Measurements from ENCODE around the gene ITCH.

GRCh38 chr20:34526466-34526865, 163.4 kb downstream of the ITCH start:
- no peak for TF ChIP-seq CTCF (IDR thresholded peaks at IDR 0.05; ENCODE audit: poor library complexity, severe bottlenecking)
- TF ChIP-seq EZH2 (IDR thresholded peaks at IDR 0.05; ENCODE audit: borderline replicate concordance, insufficient read depth, low read length, poor library complexity, severe bottlenecking): no peak
- no peak for TF ChIP-seq RAD21 (conservative IDR thresholded peaks at IDR 0.05)
- no peak for TF ChIP-seq REST (IDR thresholded peaks at IDR 0.05; ENCODE audit: borderline replicate concordance)
- TF ChIP-seq TAF1 (IDR thresholded peaks at IDR 0.05; ENCODE audit: low read depth): no peak
- no peak for TF ChIP-seq EP300 (conservative IDR thresholded peaks at IDR 0.05; ENCODE audit: poor library complexity, severe bottlenecking)
- no peak for TF ChIP-seq POLR2AphosphoS5 (IDR thresholded peaks at IDR 0.05)
- no peak for TF ChIP-seq MXI1 (conservative IDR thresholded peaks at IDR 0.05; ENCODE audit: poor library complexity, severe bottlenecking)

All from neural cell (in vitro differentiated cells).